HEK293T (cell line): ENCODE measurements around the gene ZNF408.

Experiments used
- CTCF ChIA-PET: fragments of 350-600 bp; formaldehyde crosslinking; extraction: SDS; loops from one replicate; lab custom pipeline; 2021; ENCODE audit warnings: antibody characterized with exemption, inconsistent platforms; lab: Yijun Ruan, JAX
- POLR2A ChIA-PET: fragments of 350-600 bp; formaldehyde crosslinking; extraction: SDS; loops from one replicate; lab custom pipeline; 2020; ENCODE audit warnings: antibody characterized with exemption, inconsistent platforms; lab: Yijun Ruan, JAX
- DNase-seq: peaks from one replicate; pipeline ENCODE4 v3.0.0; 2012; ENCODE audit warnings: mixed read lengths; ENCODE audit errors: extremely low spot score
- ARNT ChIP-seq: fragments of 450-650 bp; IDR thresholded peaks from 2 replicates; pipeline ENCODE4 v1.6.1; 2017; ENCODE audit warnings: mild to moderate bottlenecking
- BHLHE40 ChIP-seq: fragments of 450-650 bp; IDR thresholded peaks from 2 replicates; pipeline ENCODE4 v1.6.1; 2016; ENCODE audit warnings: mild to moderate bottlenecking, moderate library complexity, borderline replicate concordance
- CTBP1 ChIP-seq: fragments of 450-650 bp; IDR thresholded peaks from 2 replicates; pipeline ENCODE4 v1.6.1; 2016; ENCODE audit warnings: borderline replicate concordance
- ELF4 ChIP-seq: fragments of 450-650 bp; IDR thresholded peaks from 2 replicates; pipeline ENCODE4 v1.6.1; 2017; ENCODE audit warnings: antibody characterized with exemption
- FOXA1 ChIP-seq: fragments of 450-650 bp; IDR thresholded peaks from 2 replicates; pipeline ENCODE4 v1.6.1; 2016; ENCODE audit warnings: mild to moderate bottlenecking
- FOXK2 ChIP-seq: fragments of 450-650 bp; IDR thresholded peaks from 2 replicates; pipeline ENCODE4 v1.6.1; 2016; ENCODE audit warnings: mild to moderate bottlenecking
- FOXM1 ChIP-seq: fragments of 450-650 bp; IDR thresholded peaks from 2 replicates; pipeline ENCODE4 v1.6.1; 2017; ENCODE audit warnings: mild to moderate bottlenecking, borderline replicate concordance
- HDGF ChIP-seq: fragments of 450-650 bp; IDR thresholded peaks from 2 replicates; pipeline ENCODE4 v1.6.1; 2017; ENCODE audit warnings: antibody characterized with exemption, borderline replicate concordance
- L3MBTL2 ChIP-seq: fragments of 450-650 bp; conservative IDR thresholded peaks from 2 replicates; pipeline ENCODE4 v1.6.1; 2016; ENCODE audit warnings: mild to moderate bottlenecking
- LEF1 ChIP-seq: fragments of 450-650 bp; IDR thresholded peaks from 2 replicates; pipeline ENCODE4 v1.6.1; 2017; ENCODE audit warnings: mild to moderate bottlenecking, borderline replicate concordance
- NFRKB ChIP-seq: fragments of 450-650 bp; IDR thresholded peaks from 2 replicates; pipeline ENCODE4 v1.6.1; 2016; ENCODE audit warnings: mild to moderate bottlenecking, moderate library complexity
- SP1 ChIP-seq: fragments of 450-650 bp; IDR thresholded peaks from 2 replicates; pipeline ENCODE4 v1.6.1; 2017
- SUZ12 ChIP-seq: fragments of 450-650 bp; IDR thresholded peaks from 2 replicates; pipeline ENCODE4 v1.6.1; 2016; ENCODE audit warnings: mild to moderate bottlenecking
- TARDBP ChIP-seq: fragments of 450-650 bp; IDR thresholded peaks from 2 replicates; pipeline ENCODE4 v1.6.1; 2016
- ZNF384 ChIP-seq: fragments of 450-650 bp; IDR thresholded peaks from 2 replicates; pipeline ENCODE4 v1.6.1; 2016
- TF ChIP-seq, protein P1 (sequence below): fragments of 450-650 bp; IDR thresholded peaks from 2 replicates; pipeline ENCODE4 v1.6.1; 2016

The ZNF408 gene

GRCh38 chr11:46743043-46743442 lies 42.2 kb downstream of the ZNF408 start:
- ChIA-PET POLR2A (no interaction called here), CTCF (no interaction called here)
- DNase-seq, result no peak
- TF ChIP-seq ZNF384 (no peak), FOXM1 (no peak), FOXK2 (no peak), ELF4 (no peak), NFRKB (no peak), ARNT (no peak), TARDBP (no peak), SP1 (no peak), BHLHE40 (no peak), SUZ12 (no peak), L3MBTL2 (no peak), CTBP1 (no peak), HDGF (no peak), FOXA1 (no peak), LEF1 (no peak)
- TF ChIP-seq, protein P1, sequence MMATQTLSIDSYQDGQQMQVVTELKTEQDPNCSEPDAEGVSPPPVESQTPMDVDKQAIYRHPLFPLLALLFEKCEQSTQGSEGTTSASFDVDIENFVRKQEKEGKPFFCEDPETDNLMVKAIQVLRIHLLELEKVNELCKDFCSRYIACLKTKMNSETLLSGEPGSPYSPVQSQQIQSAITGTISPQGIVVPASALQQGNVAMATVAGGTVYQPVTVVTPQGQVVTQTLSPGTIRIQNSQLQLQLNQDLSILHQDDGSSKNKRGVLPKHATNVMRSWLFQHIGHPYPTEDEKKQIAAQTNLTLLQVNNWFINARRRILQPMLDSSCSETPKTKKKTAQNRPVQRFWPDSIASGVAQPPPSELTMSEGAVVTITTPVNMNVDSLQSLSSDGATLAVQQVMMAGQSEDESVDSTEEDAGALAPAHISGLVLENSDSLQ, result no peak

GRCh38 chr11:46743693-46744339 lies 43.0 kb downstream of the ZNF408 start:
- no peak for TF ChIP-seq FOXK2
- no peak for TF ChIP-seq L3MBTL2
- no peak for TF ChIP-seq ZNF384
- no peak for TF ChIP-seq LEF1
- TF ChIP-seq CTBP1, result no peak
- TF ChIP-seq FOXM1, result no peak
- ChIA-PET POLR2A (no interaction called here), CTCF (no interaction called here)
- no peak for DNase-seq

DNA sequence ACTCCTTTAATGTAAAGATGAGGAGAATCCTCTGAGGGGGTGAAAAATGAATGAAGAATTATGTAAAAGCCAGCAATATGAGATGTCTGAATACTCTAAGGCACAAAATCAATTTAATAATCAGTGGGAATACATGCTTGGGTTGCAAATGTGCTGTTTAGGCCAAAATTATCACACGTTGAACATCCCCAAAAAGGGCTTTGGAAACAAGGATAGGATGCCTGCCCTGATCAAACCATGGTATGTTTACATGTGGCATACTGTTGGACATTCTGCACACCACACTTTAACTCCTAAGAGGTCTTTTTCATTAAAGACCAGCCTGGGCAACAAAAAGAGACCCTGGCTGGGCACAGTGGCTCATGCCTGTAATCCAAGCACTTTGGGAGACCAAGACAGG lies 44.5 kb downstream of the ZNF408 start:
- CTCF ChIA-PET, result no interaction called here
- TF ChIP-seq HDGF, result no peak
- TF ChIP-seq, protein P1, result no peak
- TF ChIP-seq LEF1, result no peak
- no peak for TF ChIP-seq TARDBP
- no peak for TF ChIP-seq SUZ12
- no peak for TF ChIP-seq ZNF384
- TF ChIP-seq FOXK2, result no peak
- TF ChIP-seq L3MBTL2, result no peak
- TF ChIP-seq NFRKB, result no peak
- TF ChIP-seq BHLHE40, result no peak
- TF ChIP-seq SP1, result no peak
- no peak for TF ChIP-seq CTBP1
- TF ChIP-seq FOXM1, result no peak
- no peak for TF ChIP-seq ARNT
- TF ChIP-seq ELF4, result no peak
- no peak for TF ChIP-seq FOXA1
- DNase-seq, result no peak
- POLR2A ChIA-PET, result no interaction called here

- TF ChIP-seq NFRKB (no peak), BHLHE40 (no peak)
- ChIA-PET POLR2A (no interaction called here), CTCF (no interaction called here)
- DNase-seq, result no peak
Observed at GRCh38 chr11:46745995-46746394, 45.2 kb downstream of the ZNF408 start.

DNA sequence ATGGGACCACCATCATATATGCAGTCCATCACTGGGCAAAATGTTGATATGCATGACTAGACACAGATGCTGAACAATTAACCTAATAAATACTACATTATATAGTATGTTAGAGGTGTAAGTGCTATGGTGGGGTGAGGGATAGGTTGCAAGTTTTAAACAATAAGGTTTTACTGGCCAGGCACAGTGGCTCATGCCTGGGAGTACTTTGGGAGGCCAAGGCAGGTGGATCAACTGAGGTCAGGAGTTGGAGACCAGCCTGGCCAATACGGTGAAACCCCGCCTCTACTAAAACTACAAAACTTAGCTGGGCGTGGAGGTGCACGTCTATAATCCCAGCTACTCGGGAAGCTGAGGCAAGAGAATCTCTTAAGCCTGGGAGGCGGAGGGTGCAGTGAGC lies 46.3 kb downstream of the ZNF408 start:
- TF ChIP-seq LEF1, result no peak
- POLR2A ChIA-PET, result no interaction called here

More for the DNA sequence above, 46.3 kb downstream of the ZNF408 start:
- no peak for DNase-seq
- CTCF ChIA-PET, result no interaction called here
